Skeletal muscle satellite cell (primary cell): ENCODE results near the gene RABL2B.
"Not testable (repeated sequence)": the region's sequence is repeated elsewhere in the genome, so short reads cannot be mapped to it uniquely, and the experiment has no call there.

Experiments
- H3K27me3 ChIP-seq: 2 replicates; pipeline ENCODE4 v1.7.0; 2013; ENCODE audit warnings: low read length; ENCODE audit not compliant: control insufficient read depth, insufficient read depth
- H3K36me3 ChIP-seq: 2 replicates; pipeline ENCODE4 v1.7.0; 2013; ENCODE audit warnings: mild to moderate bottlenecking, control low read depth, low read length; ENCODE audit not compliant: insufficient read depth
- H3K4me1 ChIP-seq: 2 replicates; pipeline ENCODE4 v1.7.0; 2013; ENCODE audit warnings: low read length; ENCODE audit not compliant: control insufficient read depth, insufficient read depth
- H3K4me2 ChIP-seq: 2 replicates; pipeline ENCODE4 v1.7.0; 2013; ENCODE audit warnings: mild to moderate bottlenecking, low read length
- H3K4me3 ChIP-seq: 2 replicates; pipeline ENCODE4 v1.7.0; 2013; ENCODE audit warnings: low read length
- H3K9ac ChIP-seq: 2 replicates; pipeline ENCODE4 v1.7.0; 2013; ENCODE audit warnings: mild to moderate bottlenecking, low read depth, low read length, moderate library complexity
- H3K9me3 ChIP-seq: replicated peaks from 2 replicates; pipeline ENCODE4 v1.7.0; 2013; ENCODE audit warnings: mild to moderate bottlenecking, control low read depth, low read length

RABL2B gene

GRCh38 chr22:50756406-50756805, 27.0 kb downstream of the RABL2B start:
- H3K4me1 ChIP-seq, H3K4me2 ChIP-seq, H3K4me3 ChIP-seq, H3K36me3 ChIP-seq, H3K9me3 ChIP-seq, H3K27me3 ChIP-seq, H3K9ac ChIP-seq: not testable (repeated sequence)

- not testable (repeated sequence) for H3K4me2 ChIP-seq, H3K4me3 ChIP-seq, H3K4me1 ChIP-seq, H3K9me3 ChIP-seq, H3K36me3 ChIP-seq, H3K9ac ChIP-seq, H3K27me3 ChIP-seq
Measured at GRCh38 chr22:50755251-50755650, 28.2 kb downstream of the RABL2B start.

GRCh38 chr22:50749302-50750074, 33.9 kb downstream of the RABL2B start:
- not testable (repeated sequence) for H3K9ac ChIP-seq, H3K36me3 ChIP-seq, H3K4me1 ChIP-seq, H3K4me2 ChIP-seq, H3K9me3 ChIP-seq, H3K4me3 ChIP-seq
- peaks cover 15% of the 10 kb centered on the region for H3K27me3 ChIP-seq

- H3K4me3 ChIP-seq, H3K4me2 ChIP-seq, H3K9me3 ChIP-seq, H3K4me1 ChIP-seq, H3K36me3 ChIP-seq, H3K9ac ChIP-seq: not testable (repeated sequence)
- peaks cover 15% of the 10 kb centered on the region for H3K27me3 ChIP-seq
Measured at GRCh38 chr22:50748630-50749029, 34.8 kb downstream of the RABL2B start.

GRCh38 chr22:50747521-50747920, 35.9 kb downstream of the RABL2B start:
- not testable (repeated sequence) for H3K4me1 ChIP-seq, H3K4me3 ChIP-seq, H3K36me3 ChIP-seq, H3K4me2 ChIP-seq, H3K9me3 ChIP-seq, H3K9ac ChIP-seq
- peaks cover 15% of the 10 kb centered on the region for H3K27me3 ChIP-seq

- not testable (repeated sequence) for H3K4me1 ChIP-seq, H3K4me2 ChIP-seq, H3K9ac ChIP-seq, H3K9me3 ChIP-seq, H3K36me3 ChIP-seq, H3K4me3 ChIP-seq
- peaks cover 25% of the 10 kb centered on the region for H3K27me3 ChIP-seq
Measured at GRCh38 chr22:50744424-50744823, 39.0 kb downstream of the RABL2B start.

- H3K9ac ChIP-seq, H3K36me3 ChIP-seq, H3K4me1 ChIP-seq, H3K4me3 ChIP-seq, H3K9me3 ChIP-seq, H3K4me2 ChIP-seq: not testable (repeated sequence)
- H3K27me3 ChIP-seq: peaks cover 48% of the 10 kb centered on the region
Measured at GRCh38 chr22:50740714-50741113, 42.7 kb downstream of the RABL2B start.

- no peaks in the 10 kb centered on the region for H3K36me3 ChIP-seq
- peaks cover 53% of the 10 kb centered on the region for H3K27me3 ChIP-seq
- no peak overlapping the region for H3K4me3 ChIP-seq
- H3K4me1 ChIP-seq: no peaks in the 10 kb centered on the region
- no peaks in the 10 kb centered on the region for H3K9me3 ChIP-seq
- no peak overlapping the region for H3K4me2 ChIP-seq
- no peak overlapping the region for H3K9ac ChIP-seq
Measured at GRCh38 chr22:50739894-50740293, 43.5 kb downstream of the RABL2B start.

- Histone ChIP-seq H3K9me3 (no peaks in the 10 kb centered on the region), H3K4me3 (no peak overlapping the region), H3K4me1 (no peaks in the 10 kb centered on the region), H3K27me3 (peaks cover 53% of the 10 kb centered on the region), H3K9ac (no peak overlapping the region), H3K4me2 (no peak overlapping the region), H3K36me3 (no peaks in the 10 kb centered on the region)
Measured at GRCh38 chr22:50739279-50739691, 44.2 kb downstream of the RABL2B start.

GRCh38 chr22:50738649-50739227, 44.7 kb downstream of the RABL2B start:
- no peaks in the 10 kb centered on the region for H3K36me3 ChIP-seq
- no peak overlapping the region for H3K4me3 ChIP-seq
- H3K9ac ChIP-seq: no peak overlapping the region
- no peak overlapping the region for H3K4me2 ChIP-seq
- H3K27me3 ChIP-seq: peaks cover 53% of the 10 kb centered on the region
- H3K4me1 ChIP-seq: no peaks in the 10 kb centered on the region
- no peaks in the 10 kb centered on the region for H3K9me3 ChIP-seq

GRCh38 chr22:50737728-50738648, 45.4 kb downstream of the RABL2B start, which contains the start of gene ACR:
ACR (plus strand) TSS chr22:50738204; CDS start chr22:50738236, 32 bp downstream.
- no peaks in the 10 kb centered on the region for H3K9me3 ChIP-seq

More at GRCh38 chr22:50737728-50738648, 45.4 kb downstream of the RABL2B start, which contains the start of gene ACR:
- H3K9ac ChIP-seq: no peak within 1 kb of the TSS
- peaks cover 53% of the 10 kb centered on the region for H3K27me3 ChIP-seq
- H3K4me1 ChIP-seq: peaks cover 6% of the 10 kb centered on the region
- no peak within 1 kb of the TSS for H3K4me2 ChIP-seq
- no peak within 1 kb of the TSS for H3K4me3 ChIP-seq
- H3K36me3 ChIP-seq: no peaks in the 10 kb centered on the region
